CD4-positive, alpha-beta T cell treated with Interleukin-15 for 4 hours (primary cell): ENCODE data around the gene AVEN.
"Not testable (repeated sequence)": the region's sequence is repeated elsewhere in the genome, so short reads cannot be mapped to it uniquely, and the experiment has no call there.

Experiments used
- DNase-seq: peaks from one replicate; pipeline ENCODE4 v3.0.0-alpha.2; 2020; ENCODE audit warnings: low spot score

Gene AVEN, protein sequence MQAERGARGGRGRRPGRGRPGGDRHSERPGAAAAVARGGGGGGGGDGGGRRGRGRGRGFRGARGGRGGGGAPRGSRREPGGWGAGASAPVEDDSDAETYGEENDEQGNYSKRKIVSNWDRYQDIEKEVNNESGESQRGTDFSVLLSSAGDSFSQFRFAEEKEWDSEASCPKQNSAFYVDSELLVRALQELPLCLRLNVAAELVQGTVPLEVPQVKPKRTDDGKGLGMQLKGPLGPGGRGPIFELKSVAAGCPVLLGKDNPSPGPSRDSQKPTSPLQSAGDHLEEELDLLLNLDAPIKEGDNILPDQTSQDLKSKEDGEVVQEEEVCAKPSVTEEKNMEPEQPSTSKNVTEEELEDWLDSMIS

GRCh38 chr15:34038871-34039789 is at the start of gene AVEN:
Gene AVEN, minus strand, starts transcription at chr15:34039204. Its CDS starts 158 bp downstream, at chr15:34039046.
- peak; percentile 48 for DNase-seq

- no peak for DNase-seq
These were observed 46.7 kb upstream of the AVEN start for GRCh38 chr15:34085746-34086145.

GRCh38 chr15:34084086-34084485 is 45.1 kb upstream of the AVEN start:
- DNase-seq = no peak

GRCh38 chr15:34079904-34080303 is 40.9 kb upstream of the AVEN start:
- DNase-seq = no peak

GRCh38 chr15:34078900-34079299 is 39.9 kb upstream of the AVEN start:
- no peak for DNase-seq

DNA sequence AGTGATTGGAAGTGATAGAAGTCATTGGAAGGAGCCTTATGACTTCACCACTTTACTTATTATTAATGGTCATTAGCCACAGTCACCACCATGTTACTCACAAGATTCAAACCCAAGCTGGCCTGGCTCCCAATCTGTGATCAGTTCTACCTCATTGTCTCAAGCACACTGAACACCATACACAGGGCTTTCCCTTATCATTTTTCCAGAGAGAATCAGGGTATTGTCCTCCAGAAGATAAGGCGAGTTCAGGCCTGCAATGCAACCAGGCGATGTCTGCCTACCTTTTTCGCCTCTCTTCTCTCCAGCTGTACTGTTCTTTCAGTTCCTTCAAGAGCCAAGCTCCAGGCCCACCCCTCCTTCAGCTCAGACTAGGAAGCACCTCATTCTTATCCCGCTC is 37.8 kb upstream of the AVEN start:
- no peak for DNase-seq

DNA sequence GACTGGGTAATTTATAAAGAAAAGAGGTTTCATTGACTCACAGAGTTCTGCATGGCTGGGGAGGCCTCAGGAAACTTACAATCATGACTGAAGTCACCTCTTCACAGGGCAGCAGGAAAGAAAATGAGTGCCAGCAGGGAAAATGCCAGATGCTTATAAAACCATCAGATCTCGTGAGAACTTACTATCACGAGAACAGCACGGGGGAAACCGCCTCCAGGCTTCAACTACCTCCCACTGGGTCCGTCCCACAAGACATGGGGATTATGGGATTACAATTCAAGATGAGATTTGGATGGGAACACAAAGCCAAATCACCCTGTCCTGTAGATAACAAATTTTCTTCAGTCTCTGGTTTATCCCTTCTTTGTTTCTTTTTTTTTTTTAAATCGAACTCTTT is 31.0 kb upstream of the AVEN start:
- DNase-seq = no peak

DNA sequence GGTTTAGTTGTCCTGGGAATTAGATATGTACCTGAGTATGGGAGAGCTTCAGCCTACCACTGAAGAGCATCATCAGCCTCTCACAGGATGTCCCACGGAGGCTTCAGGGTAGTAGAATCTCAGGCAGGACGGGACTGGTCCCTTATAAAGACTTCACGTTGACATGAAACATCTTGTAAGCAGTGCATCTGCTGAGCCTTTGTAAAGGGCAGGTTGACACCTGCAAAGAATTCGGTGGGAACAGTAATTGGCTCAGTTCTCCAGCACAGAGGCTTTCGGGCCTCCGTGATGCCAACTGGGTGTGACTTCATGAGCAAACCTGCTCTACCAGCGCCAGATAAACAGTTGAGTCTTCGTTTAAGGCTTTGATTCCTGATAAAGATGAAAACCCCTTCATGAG is 26.9 kb upstream of the AVEN start:
- DNase-seq = no peak

DNA sequence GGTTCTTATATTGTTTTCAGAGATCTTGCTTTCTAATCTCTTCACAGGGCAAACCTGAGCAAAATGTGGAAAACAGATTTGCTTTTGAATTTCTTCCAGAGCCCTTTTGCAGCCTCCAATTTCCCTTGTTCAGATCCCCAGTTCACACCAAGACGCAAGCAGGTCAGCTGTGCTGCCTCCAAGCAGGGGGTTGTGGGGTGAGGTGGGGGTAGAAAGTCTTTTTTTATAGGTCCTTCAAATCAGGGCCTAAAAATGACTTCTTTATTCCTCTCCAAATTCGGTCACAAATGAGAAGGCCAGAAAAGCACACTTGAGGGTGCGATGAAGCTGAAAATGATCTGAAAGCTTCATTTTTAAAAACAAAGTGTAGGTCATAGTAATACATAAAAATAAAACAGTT is 26.3 kb upstream of the AVEN start:
- DNase-seq = no peak

DNA sequence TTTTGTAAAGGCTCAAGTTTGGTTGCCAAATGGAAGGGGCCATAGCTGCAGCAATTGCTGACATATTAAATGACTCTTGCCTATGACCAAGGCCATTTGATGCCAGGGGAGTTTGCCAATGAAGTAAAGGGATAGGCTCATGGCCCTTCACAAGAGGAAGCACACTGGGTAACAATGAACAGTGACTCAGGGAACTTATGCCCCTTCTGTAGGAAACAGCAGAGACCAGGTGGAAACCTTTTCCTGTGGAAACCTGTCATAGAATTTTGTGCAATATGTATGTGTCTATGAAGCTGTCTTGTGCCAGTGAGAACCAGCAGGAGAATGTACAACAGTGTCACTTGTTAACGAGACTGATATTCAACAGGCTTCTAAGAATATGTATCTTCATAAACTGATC is 25.4 kb upstream of the AVEN start:
- DNase-seq = no peak

GRCh38 chr15:34059946-34060345 is 20.9 kb upstream of the AVEN start:
- DNase-seq = no peak

DNA sequence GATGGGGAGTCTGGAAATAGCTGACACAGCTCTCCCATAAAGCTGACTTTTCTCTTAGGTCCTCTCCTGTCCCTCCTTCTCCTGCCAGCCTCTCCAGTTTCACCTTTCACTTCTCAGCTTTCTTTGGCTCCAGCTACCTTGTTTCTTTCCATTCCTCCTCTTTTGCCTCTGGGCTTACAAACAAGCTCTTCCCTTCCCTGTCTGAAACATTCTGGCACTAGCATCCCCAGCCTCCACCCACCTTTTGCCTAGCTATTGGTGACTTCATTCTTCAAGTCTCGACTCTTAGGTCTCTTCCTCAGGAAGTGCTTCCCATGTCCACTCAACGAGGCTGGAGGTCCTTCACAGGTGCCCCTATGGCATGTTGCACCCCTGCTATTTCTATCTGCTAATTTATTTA is 20.5 kb upstream of the AVEN start:
- no peak for DNase-seq

DNA sequence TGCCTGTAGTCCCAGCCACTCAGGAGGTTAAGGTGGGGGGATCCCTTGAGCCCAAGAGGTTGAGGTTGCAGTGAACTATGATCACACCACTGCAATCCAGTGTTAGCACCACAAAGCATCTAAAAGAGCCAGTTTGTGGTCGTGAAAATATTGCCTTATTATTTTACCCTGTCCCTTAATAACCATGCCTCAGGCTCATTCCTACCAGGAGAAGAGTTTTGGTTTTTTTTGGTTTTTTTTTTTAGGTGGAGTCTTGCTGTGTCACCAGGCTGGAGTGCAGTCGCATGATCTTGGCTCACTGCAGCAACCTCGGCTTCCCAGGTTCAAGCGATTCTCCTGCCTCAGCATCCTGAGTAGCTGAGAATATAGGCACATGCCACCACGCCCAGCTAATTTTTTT is 17.9 kb upstream of the AVEN start:
- no peak for DNase-seq

DNA sequence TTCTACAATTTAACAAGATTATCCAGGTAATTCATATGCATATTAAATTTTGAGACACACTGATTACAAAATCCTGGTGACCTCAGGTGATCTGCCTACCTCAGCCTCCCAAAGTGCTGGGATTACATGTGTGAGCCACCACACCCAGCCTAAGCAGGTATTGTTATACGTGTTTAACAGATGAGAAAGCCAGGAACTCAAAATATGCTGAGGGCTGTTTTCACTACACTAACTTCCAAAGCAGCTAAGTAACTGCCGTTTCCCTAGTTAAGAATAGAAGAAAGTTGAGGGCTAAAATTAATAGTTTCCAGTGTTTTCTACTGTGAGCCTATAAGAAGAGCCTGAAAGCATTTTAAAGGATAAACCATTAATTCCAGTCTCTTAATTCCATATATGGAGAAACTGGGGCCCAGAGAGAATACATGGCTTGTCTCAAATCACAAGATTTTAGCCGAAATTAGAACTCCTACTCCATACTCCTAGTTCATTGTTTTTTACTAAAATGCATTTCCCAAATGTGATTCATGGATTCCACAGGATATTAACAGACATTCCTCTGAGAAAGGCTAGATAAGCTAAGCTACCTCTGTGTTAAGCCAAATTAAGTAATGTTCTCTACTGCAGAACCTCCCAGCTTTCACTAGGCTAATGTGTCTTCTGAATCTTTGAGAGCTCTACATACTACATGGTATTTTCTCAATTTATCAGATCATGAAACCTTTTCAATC is 17.0 kb upstream of the AVEN start:
- no peak for DNase-seq

DNA sequence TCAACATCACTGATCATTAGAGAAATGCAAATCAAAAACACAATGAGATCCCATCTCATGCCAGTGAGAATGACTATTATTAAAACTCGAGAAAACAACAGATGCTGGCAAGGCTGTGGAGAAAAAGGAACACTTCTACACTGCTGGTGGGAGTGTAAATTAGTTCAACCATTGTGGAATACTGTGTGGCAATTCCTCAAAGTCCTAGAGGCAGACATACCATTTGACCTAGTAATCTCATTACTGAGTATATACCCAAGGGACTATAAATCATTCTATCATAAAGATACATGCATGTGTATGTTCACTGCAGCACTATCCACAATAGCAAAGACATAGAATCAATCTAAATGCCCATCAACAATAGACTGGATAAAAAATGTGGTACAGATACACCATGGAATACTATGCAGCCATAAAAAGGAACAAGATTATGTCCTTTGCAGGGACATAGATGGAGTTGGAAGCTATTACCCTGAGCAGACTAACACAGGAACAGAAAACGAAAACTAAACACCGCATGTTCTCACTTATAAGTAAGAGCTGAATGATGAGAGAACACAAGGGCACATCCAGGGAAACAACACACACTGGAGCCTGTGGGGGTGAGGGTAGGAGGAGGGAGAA is 15.2 kb upstream of the AVEN start:
- no peak for DNase-seq

- DNase-seq = not testable (repeated sequence)
These were observed 11.4 kb upstream of the AVEN start for GRCh38 chr15:34050385-34050784.

DNA sequence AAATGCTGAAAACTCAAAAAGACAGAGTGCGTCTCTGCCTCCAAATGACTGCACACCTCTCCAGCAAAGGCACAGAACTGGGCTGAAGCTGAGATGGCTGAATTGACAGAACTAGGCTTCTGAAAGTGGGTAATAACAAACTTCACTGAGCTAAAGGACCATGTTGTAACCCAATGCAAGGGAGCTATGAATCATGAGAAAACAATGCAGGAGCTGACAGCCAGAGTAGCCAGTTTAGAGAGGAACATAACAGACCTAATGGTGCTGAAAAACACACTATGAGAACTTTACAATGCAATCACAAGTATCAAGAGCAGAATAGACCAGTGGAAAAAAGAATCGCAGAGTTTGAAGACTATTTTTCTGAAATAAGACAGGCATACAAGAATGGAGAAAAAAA is 10.1 kb upstream of the AVEN start:
- no peak for DNase-seq

- no peak for DNase-seq
These were observed 9.1 kb upstream of the AVEN start for GRCh38 chr15:34047893-34048775.

DNA sequence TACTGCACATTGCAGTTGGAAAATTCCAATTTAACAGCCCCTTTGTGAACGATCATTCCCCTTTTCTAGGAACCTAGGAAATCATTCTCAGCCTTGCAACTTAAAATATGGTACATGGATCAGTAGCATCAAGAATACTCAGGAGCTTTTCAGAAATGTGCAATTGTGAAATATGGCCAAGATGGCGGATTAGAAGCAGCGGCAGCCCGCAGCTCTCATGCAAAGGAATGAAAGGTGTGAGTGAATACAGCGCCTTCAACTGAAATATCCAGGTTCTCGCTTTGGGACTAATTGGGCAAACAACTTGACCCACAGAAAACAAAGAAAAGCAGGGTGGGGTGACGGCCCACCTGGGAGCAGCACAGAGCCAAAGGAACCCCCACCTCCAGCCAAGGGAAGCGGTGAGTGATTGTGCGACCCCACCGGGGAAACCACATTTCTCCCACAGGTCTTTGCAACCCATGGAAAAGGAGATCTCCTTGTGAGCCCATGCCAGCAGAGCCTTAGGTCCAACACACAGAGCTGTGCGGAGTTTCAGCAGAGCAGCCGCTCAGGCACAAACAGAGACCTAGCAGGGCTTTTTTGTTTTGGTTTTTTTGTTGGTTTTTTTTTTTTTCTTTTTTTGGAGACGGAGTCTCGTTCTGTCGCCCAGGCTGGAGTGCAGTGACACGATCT is 7.6 kb upstream of the AVEN start:
- no peak for DNase-seq

- no peak for DNase-seq
These were observed 4.8 kb upstream of the AVEN start for GRCh38 chr15:34043813-34044212.

DNA sequence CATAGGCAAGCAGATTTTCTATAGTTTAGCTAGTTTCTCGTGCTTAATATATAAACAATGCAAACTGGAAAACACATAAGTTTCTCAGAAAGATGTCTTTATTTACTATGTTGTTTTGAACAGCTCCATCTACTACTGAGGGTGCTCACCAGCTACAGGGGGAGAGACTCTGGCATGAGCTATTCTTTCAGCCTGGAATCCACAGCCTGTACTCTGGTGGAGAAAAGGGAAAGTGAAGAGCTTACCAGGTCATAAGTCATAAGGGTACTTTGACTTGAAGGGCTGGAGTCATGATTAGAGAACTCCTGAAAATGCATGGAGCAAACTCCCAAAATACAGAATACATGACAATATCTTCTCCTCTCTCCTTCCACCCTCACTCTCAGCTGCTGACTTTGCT is 4.4 kb upstream of the AVEN start:
- no peak for DNase-seq
